ENCODE measurements around the gene SYP. TPM values are rescaled to one million over a fixed set of nuclear protein-coding genes. Genes with fewer than 3 reads are reported as not detected.

SYP gene
- total and polyA plus RNA-seq, 9 of the 15 experiments (the other 6 are each of a cell fraction or from before 2014, with no cell fraction given) = 0.48 to 5.1 (median 2.6) TPM

- TF ChIP-seq AFF1 (IDR thresholded peaks at IDR 0.05; ENCODE audit: low read depth in 1 of 2, partially characterized antibody in 2 of 2) (no peak), PREB (CRISPR knock-in tag; IDR thresholded peaks at IDR 0.05) (no peak), TFAP4 (CRISPR knock-in tag; IDR thresholded peaks at IDR 0.05; ENCODE audit: borderline replicate concordance) (peak; percentile 78), ARID1B (IDR thresholded peaks at IDR 0.05) (peak; percentile 10; the same call in 1 of the 2 replicates), EP300 (IDR thresholded peaks at IDR 0.05; ENCODE audit: low read length) (0 out of 2 replicates have a peak, but pooled peaks have one; percentile 10), DMBX1 (CRISPR knock-in tag; IDR thresholded peaks at IDR 0.05; ENCODE audit: borderline replicate concordance) (peak; percentile 66; the same call in 1 of the 2 replicates), NEUROD1 (IDR thresholded peaks at IDR 0.05; ENCODE audit: borderline replicate concordance, low read depth, low read length, partially characterized antibody) (peak; percentile 34), ETS1 (conservative IDR thresholded peaks at IDR 0.05; ENCODE audit: control insufficient read depth, low read depth, low read length) (peak; percentile 62), TEAD1 (CRISPR knock-in tag; IDR thresholded peaks at IDR 0.05) (0 out of 4 replicates have a peak, but pooled peaks of 1 of the 2 experiments have one; percentile 65), TOE1 (IDR thresholded peaks at IDR 0.05; ENCODE audit: borderline replicate concordance) (peak; percentile 42; the same call in 1 of the 2 replicates), TOE1 (CRISPR knock-in tag; IDR thresholded peaks at IDR 0.05; ENCODE audit: borderline replicate concordance, low read depth) (no peak), ZNF280B (CRISPR knock-in tag; IDR thresholded peaks at IDR 0.05) (no peak), NR2C2 (CRISPR knock-in tag; IDR thresholded peaks at IDR 0.05) (no peak), NR2C2 (tag; IDR thresholded peaks at IDR 0.05) (peak; percentile 90), HNRNPUL1 (IDR thresholded peaks at IDR 0.05; ENCODE audit: low read length) (no peak), SP1 (CRISPR knock-in tag; IDR thresholded peaks at IDR 0.05) (peak; percentile 89), POLR2A (conservative IDR thresholded peaks at IDR 0.05) (peak; percentile 79)
Measured at GRCh38 chrX:49186125-49187027, 13.6 kb downstream of the SYP start, which contains the start of gene PRICKLE3 (continued).
